ENCODE measurements around the gene FIGNL1.

- no peak for TF ChIP-seq CTCF (IDR thresholded peaks at IDR 0.05)
- no peak for TF ChIP-seq ZFX (IDR thresholded peaks at IDR 0.05; ENCODE audit: borderline replicate concordance)
Observed at GRCh38 chr7:50425318-50425717, 24.8 kb downstream of the FIGNL1 start.

Data from 22Rv1 (cell line).